ENCODE data around the gene CLIC4. TPM values are rescaled to one million over a fixed set of nuclear protein-coding genes. Genes with fewer than 3 reads are reported as not detected.

The CLIC4 gene
- total RNA-seq, 1 donor: 966 TPM

GRCh38 chr1:24768873-24769605, 23.8 kb downstream of the CLIC4 start:
- no peak for TF ChIP-seq CTCF (IDR thresholded peaks at IDR 0.05; ENCODE audit: insufficient read depth, low read length)
- DNase-seq (ENCODE audit: low read depth): no peak

GRCh38 chr1:24769656-24770651, 24.7 kb downstream of the CLIC4 start:
- no peak for TF ChIP-seq CTCF (IDR thresholded peaks at IDR 0.05; ENCODE audit: insufficient read depth, low read length)
- DNase-seq (ENCODE audit: low read depth): peak; percentile 95
- no peak overlapping the region for H3K4me3 ChIP-seq (ENCODE audit: low read depth, low read length)

More at GRCh38 chr1:24768873-24769605, 23.8 kb downstream of the CLIC4 start:
- no peak overlapping the region for H3K4me3 ChIP-seq (ENCODE audit: low read depth, low read length)

DNA sequence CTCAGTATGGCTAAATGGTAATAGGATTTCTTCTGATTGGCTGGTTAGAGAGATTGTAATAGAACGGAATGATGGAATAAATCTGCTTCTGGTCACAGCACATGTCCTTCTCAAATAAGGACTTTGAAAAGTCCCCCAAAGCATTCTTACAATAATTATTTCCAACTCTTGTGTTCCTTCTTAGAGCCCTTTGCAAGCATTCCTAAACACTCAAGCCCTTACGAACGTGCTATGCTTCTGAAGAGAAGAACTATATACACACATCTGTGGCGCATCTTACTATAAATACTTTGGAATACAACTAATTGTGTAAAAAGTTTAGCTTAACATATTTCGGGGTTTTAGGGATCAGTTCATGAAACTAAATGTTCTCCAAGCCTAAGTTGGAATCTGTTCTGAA, 25.6 kb downstream of the CLIC4 start:
- no peak overlapping the region for H3K4me3 ChIP-seq (ENCODE audit: low read depth, low read length)
- TF ChIP-seq CTCF (IDR thresholded peaks at IDR 0.05; ENCODE audit: insufficient read depth, low read length): no peak
- peak; percentile 29 for DNase-seq (ENCODE audit: low read depth)

GRCh38 chr1:24771574-24771973, 26.3 kb downstream of the CLIC4 start:
- no peak for TF ChIP-seq CTCF (IDR thresholded peaks at IDR 0.05; ENCODE audit: insufficient read depth, low read length)
- no peak overlapping the region for H3K4me3 ChIP-seq (ENCODE audit: low read depth, low read length)
- DNase-seq (ENCODE audit: low read depth): no peak

- no peak overlapping the region for H3K4me3 ChIP-seq (ENCODE audit: low read depth, low read length)
- TF ChIP-seq CTCF (IDR thresholded peaks at IDR 0.05; ENCODE audit: insufficient read depth, low read length): no peak
- DNase-seq (ENCODE audit: low read depth): no peak
Observed at GRCh38 chr1:24773618-24774017, 28.4 kb downstream of the CLIC4 start.

- H3K4me3 ChIP-seq (ENCODE audit: low read depth, low read length): no peak overlapping the region
- no peak for TF ChIP-seq CTCF (IDR thresholded peaks at IDR 0.05; ENCODE audit: insufficient read depth, low read length)
- no peak for DNase-seq (ENCODE audit: low read depth)
Observed at GRCh38 chr1:24775348-24775747, 30.1 kb downstream of the CLIC4 start.

Data from fibroblast of the aortic adventitia (primary cell).